Breast epithelium (tissue), 3 donors: ENCODE measurements around the gene MRPL52.
"Not testable (repeated sequence)": the region's sequence is repeated elsewhere in the genome, so short reads cannot be mapped to it uniquely, and the experiment has no call there.

Source experiments
- CTCF ChIP-seq, 3 donors: fragments of 450-650 bp; IDR thresholded peaks; one replicate each; pipeline ENCODE4 v1.5.1; 2016 to 2017; ENCODE audit warnings: antibody characterized with exemption in 3 of 3, mild to moderate bottlenecking in 3 of 3, moderate library complexity in 3 of 3
- POLR2A ChIP-seq: fragments of 450-650 bp; IDR thresholded peaks from one replicate; pipeline ENCODE4 v1.6.1; 2016; ENCODE audit warnings: antibody characterized with exemption, mild to moderate bottlenecking, moderate library complexity

GRCh38 chr14:22854296-22854695 lies 24.6 kb downstream of the MRPL52 start:
- TF ChIP-seq CTCF (IDR thresholded peaks at IDR 0.05); POLR2A: not testable (repeated sequence)
